Measurements from ENCODE around the gene SALL2. TPM values are rescaled to one million over a fixed set of nuclear protein-coding genes. Genes with fewer than 3 reads are reported as not detected.

SALL2 gene
- total and polyA plus RNA-seq, 2 of the 8 experiments (the other 6 are each of a cell fraction or from before 2014, with no cell fraction given) = 310 to 360 TPM

- WGBS, 2 experiments (ENCODE audit: extremely low coverage in 1 of 2, insufficient coverage in 1 of 2, insufficient read length in 1 of 2, insufficient replicate concordance in 2 of 2, low coverage in 1 of 2, low lambda C conversion rate in 2 of 2, missing lambda C conversion rate in 1 of 2) = 83% methylated on average over 7 of the region's 7 CpGs; no CpG with 5 or more reads in 1 of the 2 experiments
- H2BK5ac ChIP-seq (ENCODE audit: low read depth, low read length) = peak overlapping the region; percentile 91
- H3K4me1 ChIP-seq (replicated peaks in 1 of 4; ENCODE audit: control insufficient read depth in 3 of 4, insufficient read depth in 4 of 4, low read length in 3 of 4) = peaks cover 0 to 51% (median 30%) of the 10 kb centered on the region in 4 experiments; a peak in 6 of 7 replicates
- peaks cover 24 to 64% (median 37%) of the 10 kb centered on the region in 4 experiments for H3K36me3 ChIP-seq (ENCODE audit: control insufficient read depth in 2 of 4, insufficient read depth in 4 of 4, low read length in 3 of 4)
- H3K18ac ChIP-seq (ENCODE audit: extremely low read depth, low read length) = no peak overlapping the region; the same call in 1 of the 2 replicates
- H4K8ac ChIP-seq (ENCODE audit: extremely low read depth, insufficient read depth, low read length) = peak overlapping the region; percentile 64; the same call in 1 of the 2 replicates
- no peak overlapping the region for H2AK5ac ChIP-seq (ENCODE audit: low read depth, low read length)
- no peak overlapping the region for H4K5ac ChIP-seq (ENCODE audit: insufficient read length, low read depth, low read length)
- no peak overlapping the region for H2BK20ac ChIP-seq (ENCODE audit: low read length)
- peaks cover 10 to 52% of the 10 kb centered on the region in 2 experiments for H3K79me2 ChIP-seq (ENCODE audit: control insufficient read depth in 1 of 2, insufficient read depth in 2 of 2, low read length in 2 of 2)
- no peak overlapping the region for H3K9ac ChIP-seq (replicated peaks in 1 of 4; ENCODE audit: extremely low read depth in 1 of 4, low read depth in 3 of 4, low read length in 3 of 4)
- POLR2A ChIA-PET (ENCODE audit: partially characterized antibody) = interaction anchor here (0.6 to 32.5 kb wide), 9 partner anchors 4 to 93 kb away, joined by 3 to 769 read pairs (median 4); partner anchors contain the start of genes CHD8, METTL3 and SALL2
- no peak overlapping the region for H2BK120ac ChIP-seq (replicated peaks; ENCODE audit: low read depth, low read length)
- DNase-seq (ENCODE audit: low read depth in 1 of 2, low spot score in 2 of 2) (no peak), FAIRE-seq (no peak)
- peaks cover 3 to 30% of the 10 kb centered on the region in 2 experiments for H4K20me1 ChIP-seq (replicated peaks in 1 of 2; ENCODE audit: control insufficient read depth in 1 of 2, insufficient read depth in 2 of 2, low read length in 2 of 2)
- TF ChIP-seq E2F6 (IDR thresholded peaks at IDR 0.05) (no peak), CHD2 (IDR thresholded peaks at IDR 0.05; ENCODE audit: low read length) (no peak), ZNF274 (IDR thresholded peaks at IDR 0.05; ENCODE audit: borderline replicate concordance, extremely low read depth, low read length) (no peak), POLR2A (IDR thresholded peaks at IDR 0.05; ENCODE audit: control extremely low read depth in 1 of 2, low read depth in 2 of 2, low read length in 2 of 2) (no peak), KDM4A (IDR thresholded peaks at IDR 0.05; ENCODE audit: low read depth, low read length, severe bottlenecking) (no peak), GABPA (IDR thresholded peaks at IDR 0.05; ENCODE audit: borderline replicate concordance, insufficient read depth, low read length) (no peak), EZH2 (IDR thresholded peaks at IDR 0.05; ENCODE audit: low read depth, low read length, severe bottlenecking) (no peak), SIN3A (conservative IDR thresholded peaks at IDR 0.05 in 1 of 2, IDR thresholded peaks at IDR 0.05 in 1 of 2; ENCODE audit: low read depth in 1 of 2, low read length in 2 of 2) (no peak), EGR1 (IDR thresholded peaks at IDR 0.05; ENCODE audit: borderline replicate concordance, low read depth, low read length) (no peak), CBX5 (IDR thresholded peaks at IDR 0.05; ENCODE audit: low read depth, low read length) (no peak), TCF12 (IDR thresholded peaks at IDR 0.05; ENCODE audit: low read depth, low read length) (no peak)
- no peak overlapping the region for H3K4ac ChIP-seq (replicated peaks; ENCODE audit: insufficient read length, low read depth, low read length)
- peaks cover 19% of the 10 kb centered on the region for H3K79me1 ChIP-seq (ENCODE audit: low read depth, low read length)
- CTCF ChIA-PET (ENCODE audit: partially characterized antibody) = interaction anchor here (1.5 to 3.0 kb wide), 4 partner anchors 9 to 28 kb away, joined by 4 to 22 read pairs (median 8); no protein-coding TSS in a partner anchor
- H3K56ac ChIP-seq (replicated peaks; ENCODE audit: insufficient read length, low read depth, low read length) = peak overlapping the region; percentile 25
- peak overlapping the region; percentile 53; the same call in 1 of the 2 replicates for H2BK12ac ChIP-seq (ENCODE audit: low read depth, low read length)
- no peak overlapping the region for H3K14ac ChIP-seq (ENCODE audit: insufficient read length)
- H4K91ac ChIP-seq (replicated peaks; ENCODE audit: insufficient read length, low read length) = no peak overlapping the region
- H3K27ac ChIP-seq (ENCODE audit: low read depth, low read length) = peak overlapping the region; percentile 11; the same call in 1 of the 2 replicates
- peaks cover 14% of the 10 kb centered on the region for H3K23me2 ChIP-seq (ENCODE audit: low read depth, low read length)
- no peak overlapping the region for H2AFZ ChIP-seq (ENCODE audit: low read length)
- H3K4me3 ChIP-seq (ENCODE audit: extremely low read depth in 1 of 4, insufficient read depth in 2 of 4, low read depth in 3 of 4, low read length in 4 of 4) = 0 out of 8 replicates have a peak overlapping the region, but pooled peaks of 1 of the 4 experiments have one; percentile 21
- H2BK15ac ChIP-seq (ENCODE audit: low read length) = no peak overlapping the region
- H3K23ac ChIP-seq (ENCODE audit: insufficient read length) = no peak overlapping the region
- H3K4me2 ChIP-seq (ENCODE audit: insufficient read depth in 1 of 2, low read depth in 2 of 2, low read length in 2 of 2) = peak overlapping the region; percentile 43 to 81
- no peaks in the 10 kb centered on the region for H3K27me3 ChIP-seq (replicated peaks in 1 of 4; ENCODE audit: control insufficient read depth in 3 of 4, extremely low read depth in 1 of 4, insufficient read depth in 3 of 4, low read length in 3 of 4)
- no peaks in the 10 kb centered on the region for H3K9me3 ChIP-seq (ENCODE audit: insufficient read depth in 2 of 2, low read depth in 1 of 2, low read length in 1 of 2)
These were observed 2.9 kb downstream of the SALL2 start for GRCh38 chr14:21523203-21523602.
